Lower leg skin (tissue), 3 donors: ENCODE results near the gene TMEM114.

ENCODE experiments used
- POLR2A ChIP-seq, 2 donors: fragments of 450-650 bp; IDR thresholded peaks; one replicate each; pipeline ENCODE4 v1.6.1; 2016 to 2017; ENCODE audit warnings: antibody characterized with exemption in 2 of 2, mild to moderate bottlenecking in 1 of 2, moderate library complexity in 1 of 2
- TF ChIP-seq, protein P1 (sequence below), 3 donors: fragments of 450-650 bp; IDR thresholded peaks; one replicate each; pipeline ENCODE4 v1.5.1; 2016; ENCODE audit warnings: antibody characterized with exemption in 3 of 3, mild to moderate bottlenecking in 3 of 3, moderate library complexity in 2 of 3

DNA sequence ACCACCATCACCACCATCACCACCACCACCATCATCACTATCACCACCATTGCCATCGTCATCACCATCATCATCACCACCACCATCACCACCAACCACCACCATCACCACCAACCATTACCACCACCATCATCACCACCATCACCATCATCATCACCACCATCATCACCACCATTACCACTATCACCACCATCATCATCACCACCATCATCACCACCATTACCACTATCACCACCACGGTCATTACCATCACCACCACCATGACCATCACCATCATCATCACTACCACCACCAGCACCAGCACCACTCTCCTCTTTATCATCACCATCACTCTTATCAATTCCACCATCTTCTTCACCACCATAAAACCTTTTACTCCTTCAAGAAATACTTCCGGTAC lies 1.1 kb upstream of the TMEM114 start:
- no peak for TF ChIP-seq POLR2A (IDR thresholded peaks at IDR 0.05)
- TF ChIP-seq, protein P1, sequence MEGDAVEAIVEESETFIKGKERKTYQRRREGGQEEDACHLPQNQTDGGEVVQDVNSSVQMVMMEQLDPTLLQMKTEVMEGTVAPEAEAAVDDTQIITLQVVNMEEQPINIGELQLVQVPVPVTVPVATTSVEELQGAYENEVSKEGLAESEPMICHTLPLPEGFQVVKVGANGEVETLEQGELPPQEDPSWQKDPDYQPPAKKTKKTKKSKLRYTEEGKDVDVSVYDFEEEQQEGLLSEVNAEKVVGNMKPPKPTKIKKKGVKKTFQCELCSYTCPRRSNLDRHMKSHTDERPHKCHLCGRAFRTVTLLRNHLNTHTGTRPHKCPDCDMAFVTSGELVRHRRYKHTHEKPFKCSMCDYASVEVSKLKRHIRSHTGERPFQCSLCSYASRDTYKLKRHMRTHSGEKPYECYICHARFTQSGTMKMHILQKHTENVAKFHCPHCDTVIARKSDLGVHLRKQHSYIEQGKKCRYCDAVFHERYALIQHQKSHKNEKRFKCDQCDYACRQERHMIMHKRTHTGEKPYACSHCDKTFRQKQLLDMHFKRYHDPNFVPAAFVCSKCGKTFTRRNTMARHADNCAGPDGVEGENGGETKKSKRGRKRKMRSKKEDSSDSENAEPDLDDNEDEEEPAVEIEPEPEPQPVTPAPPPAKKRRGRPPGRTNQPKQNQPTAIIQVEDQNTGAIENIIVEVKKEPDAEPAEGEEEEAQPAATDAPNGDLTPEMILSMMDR (IDR thresholded peaks at IDR 0.05) = no peak
